ENCODE measurements around the gene PIK3AP1. TPM values are rescaled to one million over a fixed set of nuclear protein-coding genes. Genes with fewer than 3 reads are reported as not detected.

The PIK3AP1 gene
- total RNA-seq, 1 experiment from 2014 or later, result 1.7 TPM

DNA sequence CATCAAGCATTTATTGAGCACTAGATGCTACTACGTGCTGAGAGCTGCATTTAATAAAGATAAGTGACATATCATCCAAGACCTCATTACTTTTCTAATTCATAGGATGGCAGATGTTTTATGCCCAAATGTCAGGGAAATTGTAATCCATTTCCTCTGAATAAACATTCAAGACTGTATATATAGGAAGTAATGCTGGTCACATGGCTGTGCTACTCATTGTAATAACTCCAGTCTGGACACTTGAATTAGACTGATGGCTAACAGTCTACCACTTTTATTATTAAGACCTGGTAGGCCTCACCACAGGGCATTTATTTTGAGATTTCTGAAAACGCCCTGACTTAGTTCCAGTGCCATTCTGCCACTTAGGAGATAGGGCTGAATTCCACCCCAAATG lies 36.6 kb downstream of the PIK3AP1 start:
- peaks cover 0 to 3% of the 10 kb centered on the region in 2 experiments; a peak in 1 of 5 replicates for H3K9me3 Mint-ChIP-seq
- no peak overlapping the region for H3K23ac ChIP-seq (ENCODE audit: insufficient read length, low read depth, low read length)
- no peak overlapping the region for H3K4me3 Mint-ChIP-seq

More for the DNA sequence above, 36.6 kb downstream of the PIK3AP1 start:
- H2AK5ac ChIP-seq (ENCODE audit: insufficient read length, low read length), result no peak overlapping the region
- no peak overlapping the region for H2BK120ac ChIP-seq (ENCODE audit: low read depth, low read length, poor library complexity, severe bottlenecking)
- H3K4me1 ChIP-seq (ENCODE audit: insufficient read depth, low read length), result no peaks in the 10 kb centered on the region
- H3K79me1 ChIP-seq (ENCODE audit: insufficient read depth, low read depth, low read length, poor library complexity, severe bottlenecking), result no peaks in the 10 kb centered on the region
- no peak overlapping the region for H3K4ac ChIP-seq (ENCODE audit: low read depth, low read length)
- no peaks in the 10 kb centered on the region for H3K27me3 Mint-ChIP-seq (ENCODE audit: low read depth)
- WGBS (ENCODE audit: extremely low coverage, insufficient read length, low lambda C conversion rate), result no CpG with 5 or more reads among the region's 2 CpGs
- H3K56ac ChIP-seq (ENCODE audit: insufficient read length, low read depth, low read length), result no peak overlapping the region
- no peak overlapping the region for H2AFZ ChIP-seq (ENCODE audit: low read length)
- TF ChIP-seq, protein P1, sequence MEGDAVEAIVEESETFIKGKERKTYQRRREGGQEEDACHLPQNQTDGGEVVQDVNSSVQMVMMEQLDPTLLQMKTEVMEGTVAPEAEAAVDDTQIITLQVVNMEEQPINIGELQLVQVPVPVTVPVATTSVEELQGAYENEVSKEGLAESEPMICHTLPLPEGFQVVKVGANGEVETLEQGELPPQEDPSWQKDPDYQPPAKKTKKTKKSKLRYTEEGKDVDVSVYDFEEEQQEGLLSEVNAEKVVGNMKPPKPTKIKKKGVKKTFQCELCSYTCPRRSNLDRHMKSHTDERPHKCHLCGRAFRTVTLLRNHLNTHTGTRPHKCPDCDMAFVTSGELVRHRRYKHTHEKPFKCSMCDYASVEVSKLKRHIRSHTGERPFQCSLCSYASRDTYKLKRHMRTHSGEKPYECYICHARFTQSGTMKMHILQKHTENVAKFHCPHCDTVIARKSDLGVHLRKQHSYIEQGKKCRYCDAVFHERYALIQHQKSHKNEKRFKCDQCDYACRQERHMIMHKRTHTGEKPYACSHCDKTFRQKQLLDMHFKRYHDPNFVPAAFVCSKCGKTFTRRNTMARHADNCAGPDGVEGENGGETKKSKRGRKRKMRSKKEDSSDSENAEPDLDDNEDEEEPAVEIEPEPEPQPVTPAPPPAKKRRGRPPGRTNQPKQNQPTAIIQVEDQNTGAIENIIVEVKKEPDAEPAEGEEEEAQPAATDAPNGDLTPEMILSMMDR (conservative IDR thresholded peaks at IDR 0.05), result no peak
- H4K91ac ChIP-seq (ENCODE audit: insufficient read length, low read depth, low read length), result no peak overlapping the region
- no peak overlapping the region for H2BK15ac ChIP-seq (ENCODE audit: low read depth, low read length)
- peaks cover 0 to 2% of the 10 kb centered on the region in 2 experiments; a peak in 1 of 4 replicates for H3K4me1 Mint-ChIP-seq
- no peaks in the 10 kb centered on the region for H3K9me3 ChIP-seq (ENCODE audit: control insufficient read depth, low read depth, low read length)
- no peak overlapping the region for H3K4me2 ChIP-seq (ENCODE audit: insufficient read depth, insufficient read length, low read length)
- H2BK20ac ChIP-seq (ENCODE audit: low read depth, low read length, poor library complexity, severe bottlenecking), result no peak overlapping the region
- no peak overlapping the region for H2BK5ac ChIP-seq (ENCODE audit: insufficient read length, low read length)
- no peaks in the 10 kb centered on the region for H3K23me2 ChIP-seq (ENCODE audit: insufficient read length, low read depth, low read length, poor library complexity, severe bottlenecking)
- no peak for DNase-seq
- H2BK12ac ChIP-seq (ENCODE audit: insufficient read length, low read depth, low read length), result no peak overlapping the region
- no peaks in the 10 kb centered on the region for H3K79me2 ChIP-seq (ENCODE audit: insufficient read depth, low read length)
- no peak overlapping the region for H3K27ac Mint-ChIP-seq
- no peak overlapping the region for H4K5ac ChIP-seq (ENCODE audit: insufficient read length, low read depth, low read length)
- H4K8ac ChIP-seq (replicated peaks; ENCODE audit: insufficient read length, low read depth, low read length), result no peak overlapping the region
- H4K20me1 ChIP-seq (ENCODE audit: control insufficient read depth, insufficient read depth, insufficient read length), result no peaks in the 10 kb centered on the region
- no peaks in the 10 kb centered on the region for H3K27me3 ChIP-seq (ENCODE audit: insufficient read depth, low read length)
- H3K18ac ChIP-seq (ENCODE audit: insufficient read length, low read depth, low read length), result no peak overlapping the region
- no peak overlapping the region for H3K14ac ChIP-seq (ENCODE audit: insufficient read depth, low read length)
- H3K9ac ChIP-seq (ENCODE audit: extremely low read depth, insufficient read length, low read length), result no peak overlapping the region
- no peak overlapping the region for H3K27ac ChIP-seq (ENCODE audit: insufficient read length, low read depth, low read length)
- H3T11ph ChIP-seq (ENCODE audit: low read length), result no peak overlapping the region
- peaks cover 0 to 5% (median 0%) of the 10 kb centered on the region in 3 experiments; a peak in 1 of 7 replicates for H3K36me3 Mint-ChIP-seq (ENCODE audit: insufficient read depth in 1 of 3, low read depth in 3 of 3)

Data from H9 (cell line).